AG09319 (cell line): ENCODE measurements around the gene SEC31A.
A peak's percentile ranks its signal among the peaks of the same experiment; 100 is the strongest.
"Not testable (repeated sequence)": the region's sequence is repeated elsewhere in the genome, so short reads cannot be mapped to it uniquely, and the experiment has no call there.

ENCODE experiments used
- DNase-seq: peaks from one replicate; pipeline ENCODE4 v3.0.0-alpha.2; 2010; ENCODE audit warnings: low read depth; ENCODE audit errors: extremely low read depth
- CTCF ChIP-seq: IDR thresholded peaks from 2 replicates; pipeline ENCODE4 v1.5.1; 2011; ENCODE audit warnings: low read depth, mild to moderate bottlenecking, inconsistent platforms, low read length, moderate library complexity

Gene SEC31A

GRCh38 chr4:82890901-82891706 is at the start of gene SEC31A:
TSS of gene SEC31A (minus strand) at chr4:82891153. CDS start at chr4:82881936, 9,217 bp downstream.
- DNase-seq, result peak; percentile 82
- TF ChIP-seq CTCF, result no peak; the same call in none of the 2 replicates

- TF ChIP-seq CTCF, result no peak
- no peak for DNase-seq
These were observed 48.5 kb upstream of the SEC31A start for GRCh38 chr4:82939414-82939813.

- TF ChIP-seq CTCF, result no peak
- no peak for DNase-seq
These were observed 43.5 kb upstream of the SEC31A start for GRCh38 chr4:82934441-82934840.

- TF ChIP-seq CTCF, result no peak
- DNase-seq, result no peak
These were observed 40.1 kb upstream of the SEC31A start for GRCh38 chr4:82930848-82931755.

GRCh38 chr4:82921795-82922194 is 30.8 kb upstream of the SEC31A start:
- no peak for TF ChIP-seq CTCF
- DNase-seq, result no peak

- no peak for TF ChIP-seq CTCF
- no peak for DNase-seq
These were observed 28.4 kb upstream of the SEC31A start for GRCh38 chr4:82919386-82919785.

- no peak for DNase-seq
- TF ChIP-seq CTCF, result no peak
These were observed 27.1 kb upstream of the SEC31A start for GRCh38 chr4:82918091-82918490.

- not testable (repeated sequence) for DNase-seq
These were observed 23.0 kb upstream of the SEC31A start for GRCh38 chr4:82913968-82914367.
